Measurements from ENCODE around the gene TEX2.

Gene TEX2

DNA sequence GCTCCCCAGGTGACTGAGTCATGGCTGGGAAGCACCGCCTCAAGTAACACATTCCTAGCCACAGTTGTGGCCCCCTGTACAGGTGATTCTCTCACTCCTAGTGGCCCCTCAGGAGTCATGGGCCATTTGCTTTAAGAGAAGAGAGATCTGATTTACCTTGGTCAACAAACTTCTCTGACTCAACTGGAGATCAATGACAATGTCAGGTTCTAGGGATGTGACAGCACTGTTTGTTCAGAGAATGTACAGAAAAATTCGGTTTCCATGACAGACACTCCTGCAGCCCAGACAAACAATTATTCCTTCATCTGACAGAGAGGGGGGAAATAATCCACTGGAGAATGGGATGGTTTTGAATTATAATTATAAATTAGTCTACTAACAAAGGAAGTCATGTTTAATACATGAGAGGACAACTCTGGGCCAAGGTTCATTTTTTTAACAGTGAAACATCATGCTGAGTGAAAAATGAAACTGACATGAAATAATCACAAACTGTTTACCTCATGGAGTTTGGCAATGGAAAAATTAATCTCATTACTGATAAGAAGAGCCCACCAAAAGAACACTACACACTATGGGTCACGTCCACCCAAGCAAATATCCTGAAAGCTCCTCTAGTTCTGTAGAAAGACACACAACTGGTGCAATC lies 142.8 kb downstream of the TEX2 start:
- H3K4me3 ChIP-seq (ENCODE audit: low read depth, low read length) = no peak overlapping the region
- in situ Hi-C loops (cut with HindIII; ENCODE audit: low sequenced_read_pairs) = no loop called here
- no peak for DNase-seq (ENCODE audit: low read depth)
- TF ChIP-seq, protein P1, sequence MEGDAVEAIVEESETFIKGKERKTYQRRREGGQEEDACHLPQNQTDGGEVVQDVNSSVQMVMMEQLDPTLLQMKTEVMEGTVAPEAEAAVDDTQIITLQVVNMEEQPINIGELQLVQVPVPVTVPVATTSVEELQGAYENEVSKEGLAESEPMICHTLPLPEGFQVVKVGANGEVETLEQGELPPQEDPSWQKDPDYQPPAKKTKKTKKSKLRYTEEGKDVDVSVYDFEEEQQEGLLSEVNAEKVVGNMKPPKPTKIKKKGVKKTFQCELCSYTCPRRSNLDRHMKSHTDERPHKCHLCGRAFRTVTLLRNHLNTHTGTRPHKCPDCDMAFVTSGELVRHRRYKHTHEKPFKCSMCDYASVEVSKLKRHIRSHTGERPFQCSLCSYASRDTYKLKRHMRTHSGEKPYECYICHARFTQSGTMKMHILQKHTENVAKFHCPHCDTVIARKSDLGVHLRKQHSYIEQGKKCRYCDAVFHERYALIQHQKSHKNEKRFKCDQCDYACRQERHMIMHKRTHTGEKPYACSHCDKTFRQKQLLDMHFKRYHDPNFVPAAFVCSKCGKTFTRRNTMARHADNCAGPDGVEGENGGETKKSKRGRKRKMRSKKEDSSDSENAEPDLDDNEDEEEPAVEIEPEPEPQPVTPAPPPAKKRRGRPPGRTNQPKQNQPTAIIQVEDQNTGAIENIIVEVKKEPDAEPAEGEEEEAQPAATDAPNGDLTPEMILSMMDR (IDR thresholded peaks at IDR 0.05; ENCODE audit: low read depth, low read length, missing control alignments) = no peak

DNA sequence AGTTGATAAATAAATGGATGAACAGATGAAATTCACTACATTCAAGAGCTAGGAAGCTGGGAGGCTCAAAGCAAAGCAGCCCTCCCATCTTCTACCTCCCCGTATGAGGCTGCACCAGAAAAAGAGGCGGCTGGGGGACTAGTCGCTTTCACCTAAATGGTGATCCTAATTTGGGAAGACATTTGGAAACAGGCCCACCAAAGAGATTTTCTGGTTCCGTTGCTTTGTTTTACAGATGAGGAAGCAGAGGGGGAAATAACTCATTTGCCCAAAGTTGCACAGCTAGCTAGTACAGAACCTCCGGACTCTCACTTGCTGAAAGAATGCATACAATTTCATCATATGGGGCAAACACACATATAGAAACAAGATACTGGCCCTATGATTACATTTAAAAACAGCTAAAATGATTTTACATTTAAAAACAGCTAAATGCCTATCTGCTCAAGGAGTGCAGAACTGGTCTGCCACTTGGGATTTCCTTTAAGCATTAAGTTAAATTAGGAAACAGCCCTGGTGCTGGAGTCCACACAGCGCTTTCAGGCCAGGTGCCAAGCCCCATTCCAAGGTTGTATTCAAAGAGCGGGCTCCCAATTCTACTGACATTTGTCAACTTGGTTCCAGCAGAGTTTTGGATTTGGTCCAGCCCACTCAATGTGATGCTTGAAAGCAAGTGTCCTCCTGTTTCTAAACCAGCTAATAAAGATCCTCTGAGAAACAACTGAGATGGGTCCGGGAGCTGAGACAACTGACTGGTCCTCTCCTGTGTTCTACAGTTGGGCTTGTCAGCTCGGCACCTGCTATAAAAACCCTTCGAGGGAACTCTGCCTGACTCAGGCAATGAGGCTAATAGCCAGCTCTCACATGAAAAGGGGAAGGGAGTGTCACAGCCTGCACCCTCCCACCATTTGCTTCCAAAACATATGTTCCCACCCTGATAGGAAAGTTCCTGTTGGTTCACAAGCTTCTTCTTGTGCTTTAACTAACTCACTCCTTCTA lies 144.8 kb downstream of the TEX2 start:
- TF ChIP-seq, protein P1 (IDR thresholded peaks at IDR 0.05; ENCODE audit: low read depth, low read length, missing control alignments) = no peak
- no peak for DNase-seq (ENCODE audit: low read depth)
- no peak overlapping the region for H3K4me3 ChIP-seq (ENCODE audit: low read depth, low read length)
- in situ Hi-C loops (cut with HindIII; ENCODE audit: low sequenced_read_pairs) = no loop called here

DNA sequence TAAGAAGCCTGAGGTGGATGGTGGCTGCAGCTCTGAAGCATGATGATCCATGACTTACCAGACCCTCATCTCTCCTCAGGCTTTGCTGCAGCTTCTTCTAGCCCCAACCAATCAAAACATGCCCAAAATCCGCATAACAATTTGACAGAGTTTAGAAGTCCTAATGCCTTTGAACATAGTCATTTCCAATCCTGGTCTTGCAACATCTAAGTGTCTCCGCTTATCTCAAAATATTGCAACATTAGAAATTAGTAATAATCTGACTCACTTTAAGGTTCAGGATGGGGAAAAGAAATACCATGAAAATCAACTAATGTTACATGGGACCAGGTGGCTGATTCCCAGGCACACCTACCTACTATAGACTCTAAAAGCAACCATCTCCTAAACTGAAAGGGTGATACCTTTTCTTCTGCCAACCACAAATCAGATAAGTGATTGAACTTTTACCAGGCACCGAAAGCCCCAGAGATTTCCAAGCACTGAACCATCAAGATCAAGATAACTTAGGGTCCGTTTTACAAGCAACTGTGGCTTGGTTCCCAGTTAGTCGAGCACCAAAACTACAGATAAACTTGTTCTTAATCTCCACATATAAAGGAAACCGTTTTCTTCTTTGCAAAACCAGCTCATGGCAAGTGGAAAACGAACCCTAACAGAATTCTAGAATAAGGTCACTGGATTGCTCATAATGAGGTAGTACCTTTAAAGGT lies 147.1 kb downstream of the TEX2 start:
- TF ChIP-seq, protein P1 (IDR thresholded peaks at IDR 0.05; ENCODE audit: low read depth, low read length, missing control alignments) = no peak
- in situ Hi-C loops (cut with HindIII; ENCODE audit: low sequenced_read_pairs) = no loop called here
- no peak overlapping the region for H3K4me3 ChIP-seq (ENCODE audit: low read depth, low read length)
- DNase-seq (ENCODE audit: low read depth) = no peak

DNA sequence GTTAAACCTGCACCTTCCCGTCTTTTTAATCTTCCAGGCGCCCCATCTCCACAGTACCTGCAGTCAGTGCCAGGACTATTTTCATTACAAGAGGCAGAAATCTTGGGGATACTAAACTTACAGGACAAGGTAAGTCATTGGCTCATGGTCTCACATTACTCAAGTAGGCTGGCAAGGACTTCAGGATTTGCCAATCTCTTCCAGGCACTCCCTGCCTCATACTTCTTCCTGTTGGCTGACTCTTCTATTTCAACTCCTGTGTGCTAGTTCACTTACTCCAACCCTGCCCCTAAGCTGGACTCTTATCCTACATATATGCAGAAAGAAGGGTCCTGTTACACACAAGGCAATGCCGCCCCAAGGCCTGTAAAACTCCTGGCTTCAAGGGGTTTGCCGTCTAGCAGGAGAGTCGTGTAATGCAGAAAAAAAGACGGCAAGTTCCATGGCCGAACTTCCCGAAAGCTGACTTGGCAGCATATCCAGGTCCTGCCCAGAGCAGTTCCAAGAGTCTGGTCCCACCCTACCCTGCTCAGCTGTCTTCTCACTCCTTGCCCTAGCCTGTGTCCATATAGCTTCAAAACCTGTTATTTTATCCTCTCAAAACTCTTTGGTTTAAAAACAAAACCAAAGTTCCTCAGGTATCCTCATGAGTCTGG lies 147.9 kb downstream of the TEX2 start:
- in situ Hi-C loops (cut with HindIII; ENCODE audit: low sequenced_read_pairs) = no loop called here
- no peak overlapping the region for H3K4me3 ChIP-seq (ENCODE audit: low read depth, low read length)
- TF ChIP-seq, protein P1 (IDR thresholded peaks at IDR 0.05; ENCODE audit: low read depth, low read length, missing control alignments) = no peak
- DNase-seq (ENCODE audit: low read depth) = no peak

DNA sequence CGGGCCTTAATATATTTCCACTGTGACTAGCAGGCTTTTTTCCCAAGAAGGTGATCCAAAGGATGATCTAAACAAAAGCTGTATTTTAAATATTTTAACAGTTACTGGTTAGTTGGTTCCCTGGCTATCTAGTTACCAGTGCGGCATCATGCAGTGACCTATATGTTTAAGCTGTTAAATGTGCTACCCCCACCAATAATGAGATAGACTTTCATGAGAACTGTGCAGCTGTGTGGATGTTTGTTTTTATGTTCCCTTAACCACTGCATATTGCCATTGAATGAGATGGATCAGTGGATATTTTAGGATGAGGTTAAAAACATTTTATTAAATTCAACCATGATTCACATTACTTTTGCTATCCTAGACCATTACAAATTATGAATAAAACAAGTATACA lies 150.1 kb downstream of the TEX2 start:
- DNase-seq (ENCODE audit: low read depth) = no peak
- no peak overlapping the region for H3K4me3 ChIP-seq (ENCODE audit: low read depth, low read length)
- in situ Hi-C loops (cut with HindIII; ENCODE audit: low sequenced_read_pairs) = no loop called here
- TF ChIP-seq, protein P1 (IDR thresholded peaks at IDR 0.05; ENCODE audit: low read depth, low read length, missing control alignments) = no peak

DNA sequence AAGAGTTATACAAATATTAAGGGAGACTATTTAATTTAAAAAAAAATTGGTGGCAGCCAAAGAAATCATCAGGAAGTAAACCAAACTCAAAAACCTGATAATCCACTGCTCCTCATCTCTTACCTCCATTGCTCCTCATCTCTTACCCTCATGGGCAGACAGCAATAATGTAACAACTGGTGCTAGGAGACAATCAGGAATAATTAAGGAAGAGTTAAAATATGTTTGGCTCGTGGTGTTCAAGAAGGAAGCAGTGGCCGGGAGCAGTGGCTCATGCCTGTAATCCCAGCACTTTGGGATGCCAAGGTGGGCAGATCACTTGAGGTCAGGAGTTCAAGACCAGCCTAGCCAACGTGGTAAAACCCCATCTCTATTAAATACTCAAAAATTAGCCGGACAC lies 151.2 kb downstream of the TEX2 start:
- H3K4me3 ChIP-seq (ENCODE audit: low read depth, low read length) = no peak overlapping the region
- no peak for DNase-seq (ENCODE audit: low read depth)
- in situ Hi-C loops (cut with HindIII; ENCODE audit: low sequenced_read_pairs) = no loop called here
- TF ChIP-seq, protein P1 (IDR thresholded peaks at IDR 0.05; ENCODE audit: low read depth, low read length, missing control alignments) = no peak
